ENCODE results near the gene SKA1. TPM values are rescaled to one million over a fixed set of nuclear protein-coding genes. Genes with fewer than 3 reads are reported as not detected.
A peak's percentile ranks its signal among the peaks of the same experiment; 100 is the strongest.

SKA1 gene
- total and polyA plus RNA-seq, 2 of the 13 experiments (the other 11 are each of a cell fraction or from before 2014, with no cell fraction given) = 5.3 to 21.3 TPM

DNA sequence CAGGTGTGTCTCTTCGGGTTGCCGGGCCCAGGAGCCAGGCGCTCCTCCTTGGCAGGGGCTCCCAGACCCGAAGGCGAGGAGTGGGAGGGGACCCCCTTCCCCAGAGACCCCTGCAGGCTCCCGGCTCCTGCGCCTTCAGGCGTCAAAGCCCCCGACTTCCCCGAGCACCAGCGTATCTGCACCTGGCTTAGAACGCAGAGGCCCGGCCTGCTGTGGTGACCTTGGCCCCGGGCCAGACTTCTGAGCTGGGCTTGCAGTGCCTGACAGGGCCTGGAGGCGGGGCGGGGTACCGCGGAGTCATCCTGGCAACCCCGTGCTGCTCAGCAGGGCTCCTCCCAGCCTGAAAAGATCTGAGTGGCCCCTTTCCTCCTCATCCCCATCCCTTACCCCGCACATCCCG lies 27.0 kb downstream of the SKA1 start (continued):
- TF ChIP-seq ZNF160 (CRISPR knock-in tag; IDR thresholded peaks at IDR 0.05) = no peak
- TF ChIP-seq ZNF687 (CRISPR knock-in tag; IDR thresholded peaks at IDR 0.05) = peak; percentile 92
- TF ChIP-seq PHF5A (CRISPR knock-in tag; IDR thresholded peaks at IDR 0.05; ENCODE audit: low read depth, unreplicated experiment) = no peak
- no peak for TF ChIP-seq ZNF777 (CRISPR knock-in tag; IDR thresholded peaks at IDR 0.05)
- TF ChIP-seq DNMT3B (CRISPR knock-in tag; conservative IDR thresholded peaks at IDR 0.05) = no peak
- no peak for TF ChIP-seq ZNF17 (CRISPR knock-in tag; IDR thresholded peaks at IDR 0.05)
- TF ChIP-seq MZF1 (CRISPR knock-in tag; IDR thresholded peaks at IDR 0.05; ENCODE audit: borderline replicate concordance) = no peak
- no peak for TF ChIP-seq SRSF9 (IDR thresholded peaks at IDR 0.05; ENCODE audit: borderline replicate concordance, insufficient read depth, low read depth, low read length, poor library complexity, severe bottlenecking)
- no peak for TF ChIP-seq JUN (CRISPR knock-in tag; IDR thresholded peaks at IDR 0.05)
- TF ChIP-seq HOXA3 (CRISPR knock-in tag; IDR thresholded peaks at IDR 0.05) = no peak; the same call in 1 of the 2 replicates
- no peak for TF ChIP-seq THAP11 (CRISPR knock-in tag; IDR thresholded peaks at IDR 0.05)
- TF ChIP-seq ZNF484 (CRISPR knock-in tag; IDR thresholded peaks at IDR 0.05; ENCODE audit: borderline replicate concordance, low read depth) = no peak
- no peak for TF ChIP-seq SNAI1 (CRISPR knock-in tag; IDR thresholded peaks at IDR 0.05; ENCODE audit: borderline replicate concordance)
- TF ChIP-seq HOXA9 (CRISPR knock-in tag; IDR thresholded peaks at IDR 0.05; ENCODE audit: borderline replicate concordance) = no peak
- TF ChIP-seq, protein P1, sequence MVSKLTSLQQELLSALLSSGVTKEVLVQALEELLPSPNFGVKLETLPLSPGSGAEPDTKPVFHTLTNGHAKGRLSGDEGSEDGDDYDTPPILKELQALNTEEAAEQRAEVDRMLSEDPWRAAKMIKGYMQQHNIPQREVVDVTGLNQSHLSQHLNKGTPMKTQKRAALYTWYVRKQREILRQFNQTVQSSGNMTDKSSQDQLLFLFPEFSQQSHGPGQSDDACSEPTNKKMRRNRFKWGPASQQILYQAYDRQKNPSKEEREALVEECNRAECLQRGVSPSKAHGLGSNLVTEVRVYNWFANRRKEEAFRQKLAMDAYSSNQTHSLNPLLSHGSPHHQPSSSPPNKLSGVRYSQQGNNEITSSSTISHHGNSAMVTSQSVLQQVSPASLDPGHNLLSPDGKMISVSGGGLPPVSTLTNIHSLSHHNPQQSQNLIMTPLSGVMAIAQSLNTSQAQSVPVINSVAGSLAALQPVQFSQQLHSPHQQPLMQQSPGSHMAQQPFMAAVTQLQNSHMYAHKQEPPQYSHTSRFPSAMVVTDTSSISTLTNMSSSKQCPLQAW (CRISPR knock-in tag; IDR thresholded peaks at IDR 0.05) = peak; percentile 55
- 0 out of 2 replicates have a peak, but pooled peaks have one; percentile 45 for TF ChIP-seq REPIN1 (CRISPR knock-in tag; IDR thresholded peaks at IDR 0.05; ENCODE audit: borderline replicate concordance, low read depth)
- no peak for TF ChIP-seq REST (IDR thresholded peaks at IDR 0.05; ENCODE audit: borderline replicate concordance in 1 of 2, low read depth in 1 of 2, low read length in 2 of 2)
- TF ChIP-seq ZNF180 (CRISPR knock-in tag; IDR thresholded peaks at IDR 0.05; ENCODE audit: borderline replicate concordance, low read depth) = no peak
- 0 out of 2 replicates have a peak, but pooled peaks have one; percentile 43 for TF ChIP-seq HNRNPL (IDR thresholded peaks at IDR 0.05; ENCODE audit: low read depth, low read length)
- TF ChIP-seq RFX1 (IDR thresholded peaks at IDR 0.05) = no peak
- TF ChIP-seq PLRG1 (conservative IDR thresholded peaks at IDR 0.05) = no peak
